ENCODE data around the gene RIPK4. TPM values are rescaled to one million over a fixed set of nuclear protein-coding genes. Genes with fewer than 3 reads are reported as not detected.
A peak's percentile ranks its signal among the peaks of the same experiment; 100 is the strongest.

RIPK4 gene
- total RNA-seq, 1 donor from 2014 or later = not detected

- no peak for DNase-seq (ENCODE audit: low read depth)
Measured at GRCh38 chr21:41769933-41770332, 3.1 kb upstream of the RIPK4 start.

GRCh38 chr21:41769521-41769920, 2.7 kb upstream of the RIPK4 start:
- DNase-seq (ENCODE audit: low read depth) = no peak

GRCh38 chr21:41769111-41769510, 2.3 kb upstream of the RIPK4 start:
- no peak for DNase-seq (ENCODE audit: low read depth)

GRCh38 chr21:41768437-41769042, 1.7 kb upstream of the RIPK4 start:
- DNase-seq (ENCODE audit: low read depth) = peak; percentile 69

DNA sequence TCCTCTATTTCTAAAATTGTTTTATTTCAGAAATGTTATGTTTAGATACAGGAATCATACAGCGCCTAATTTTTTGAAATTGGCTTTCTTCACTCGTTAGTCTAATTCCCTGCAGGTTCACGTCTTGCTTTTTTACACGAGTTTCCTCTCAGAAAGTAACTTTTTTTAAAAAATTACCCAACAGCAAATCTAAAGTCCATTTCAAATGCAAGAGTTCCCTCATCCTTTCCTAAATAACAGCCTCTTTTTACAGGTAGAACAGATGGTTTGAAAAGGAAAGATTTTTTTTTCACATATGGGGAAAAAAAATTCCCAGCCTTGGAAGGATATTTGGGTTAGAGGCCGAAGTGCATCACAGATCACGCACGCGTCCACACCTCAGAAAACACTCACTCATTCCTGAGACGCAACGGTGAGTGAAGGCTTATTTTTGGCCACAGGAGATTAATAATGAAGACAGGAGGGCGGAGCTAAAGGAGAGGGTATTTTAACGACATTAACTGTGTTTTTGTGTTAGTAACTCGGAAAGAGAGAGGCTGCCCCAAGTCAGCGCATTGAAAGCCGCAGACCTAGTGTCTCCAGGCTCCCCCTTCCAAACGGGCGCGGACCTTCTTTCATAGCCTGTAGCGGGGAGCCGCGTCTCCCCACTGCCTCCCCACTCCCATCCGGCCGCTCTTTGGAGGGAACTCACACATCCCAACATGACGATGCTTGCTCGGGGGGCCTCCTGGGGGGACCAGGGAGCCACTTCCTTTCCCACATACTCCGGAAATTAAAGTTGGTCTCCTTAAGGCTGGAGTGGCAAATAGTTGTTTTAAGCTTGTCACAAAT, 969 bp upstream of the RIPK4 start:
- peak; percentile 5 for DNase-seq (ENCODE audit: low read depth)

DNA sequence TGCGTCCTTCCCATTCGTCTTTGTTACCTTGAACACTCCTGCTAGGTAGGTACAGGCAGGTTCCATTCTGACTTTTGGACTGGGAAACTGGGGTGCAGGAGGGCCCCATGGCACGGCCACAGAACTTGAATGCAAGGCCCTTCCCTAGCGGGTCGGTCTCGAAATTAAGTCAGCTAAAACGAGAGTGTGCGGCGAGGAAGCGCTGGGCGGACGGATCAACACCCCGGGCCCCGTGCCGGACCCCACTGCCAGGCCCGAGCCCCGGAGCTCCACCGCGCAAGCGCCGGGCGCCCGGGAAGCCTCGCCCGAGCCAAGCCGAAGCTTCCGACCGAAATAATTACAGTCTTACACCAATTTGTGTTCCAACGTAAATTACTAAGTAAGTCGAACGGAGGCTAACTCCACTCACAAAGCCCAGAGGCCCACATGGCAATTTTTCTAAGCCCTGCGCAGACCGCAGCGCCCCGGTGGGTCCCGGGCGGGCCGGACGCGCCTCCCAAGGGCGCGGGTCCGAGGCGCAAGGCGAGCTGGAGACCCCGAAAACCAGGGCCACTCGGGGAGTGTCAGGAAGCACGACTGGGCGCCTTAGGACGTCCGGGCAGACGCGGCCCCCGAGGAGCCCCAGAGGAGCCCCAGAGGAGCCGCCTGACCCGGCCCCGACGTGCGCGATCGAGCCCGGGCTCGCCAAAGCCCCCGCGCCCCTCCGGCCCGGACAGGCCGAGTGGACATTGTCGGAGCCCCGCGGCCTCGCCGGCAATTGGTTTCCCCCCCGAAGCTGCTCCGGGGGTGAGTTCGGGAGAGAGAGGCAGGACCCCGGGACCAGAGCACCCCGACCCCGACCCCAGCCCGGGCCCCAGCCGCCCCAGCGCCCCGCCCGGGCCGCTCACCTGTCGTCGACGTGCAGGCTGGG, 624 bp downstream of the RIPK4 start:
- no peak for DNase-seq (ENCODE audit: low read depth)

DNA sequence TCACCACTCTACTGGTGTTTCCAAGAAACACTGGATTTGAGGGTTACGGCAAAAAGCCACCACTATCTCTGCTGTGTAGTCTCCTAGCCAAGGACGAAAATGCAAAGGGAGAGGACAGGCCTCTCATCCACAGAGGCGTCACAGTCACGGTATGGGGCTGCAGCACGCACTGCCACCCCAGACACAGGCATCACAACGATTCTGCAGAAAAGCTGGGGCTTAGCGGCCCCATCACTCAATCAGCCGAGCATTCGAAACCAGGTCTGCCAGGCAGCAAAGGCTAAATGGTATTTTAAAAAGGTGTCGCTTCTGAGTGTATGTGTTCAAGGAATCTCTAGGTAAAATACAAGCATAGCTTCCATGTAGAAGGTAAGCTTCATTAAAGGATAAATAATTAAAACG, 1.4 kb downstream of the RIPK4 start:
- DNase-seq (ENCODE audit: low read depth) = no peak

GRCh38 chr21:41764558-41765419, 2.1 kb downstream of the RIPK4 start:
- no peak for DNase-seq (ENCODE audit: low read depth)

GRCh38 chr21:41763996-41764395, 2.9 kb downstream of the RIPK4 start:
- DNase-seq (ENCODE audit: low read depth) = no peak

- DNase-seq (ENCODE audit: low read depth) = no peak
Measured at GRCh38 chr21:41763398-41763931, 3.4 kb downstream of the RIPK4 start.

DNA sequence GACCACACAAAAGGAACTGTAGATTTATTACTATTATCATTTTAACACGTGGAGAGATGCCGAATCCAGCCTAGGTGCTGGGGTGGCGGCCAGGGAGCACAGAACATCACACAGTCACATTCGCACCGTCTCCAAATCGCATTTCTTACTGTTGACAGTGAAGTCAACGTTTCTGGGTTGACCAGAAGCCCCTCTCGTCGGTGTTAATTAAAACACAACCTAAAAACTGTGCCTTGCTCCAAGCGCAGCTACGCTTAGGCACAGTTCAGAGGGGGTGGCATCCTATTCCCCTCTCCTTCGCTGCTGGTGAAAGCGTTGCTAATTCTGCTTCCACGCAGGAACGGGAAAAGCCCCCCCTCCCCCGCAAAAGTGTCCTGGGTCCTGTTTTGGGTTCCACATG, 4.1 kb downstream of the RIPK4 start:
- DNase-seq (ENCODE audit: low read depth) = no peak

DNA sequence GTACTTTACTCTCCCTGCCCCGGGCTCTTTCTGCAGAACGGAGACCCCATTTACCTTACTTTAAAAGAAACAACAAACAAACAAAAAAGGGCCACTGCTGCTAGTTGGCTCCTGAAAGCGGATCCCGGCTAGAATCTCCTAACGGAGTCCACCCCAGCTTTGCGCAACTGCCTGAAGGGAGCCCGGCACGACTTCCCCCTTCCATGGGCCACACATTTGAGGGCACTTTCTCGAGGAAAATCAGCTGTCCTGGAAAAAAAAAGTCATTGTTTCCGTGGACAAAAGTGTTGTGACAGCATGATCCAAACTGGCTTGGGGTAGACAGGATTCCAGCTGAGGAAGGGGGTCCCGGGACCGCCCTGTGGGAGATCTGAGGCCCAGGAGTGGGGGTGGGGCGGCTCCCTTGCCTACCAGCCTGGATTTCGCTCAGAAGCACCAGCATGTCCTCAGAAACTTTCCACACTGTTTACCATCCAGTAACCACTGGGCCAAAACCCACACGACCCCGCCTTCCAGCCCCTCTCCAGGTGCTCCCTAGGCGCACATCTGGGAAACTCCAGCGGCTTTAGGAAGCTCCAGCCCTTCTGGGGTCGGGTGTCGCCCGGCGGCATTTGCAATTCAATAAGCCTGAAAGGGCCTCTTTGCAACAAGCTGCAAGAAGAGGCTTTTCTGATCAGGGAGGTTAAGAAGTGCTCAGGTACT, 4.8 kb downstream of the RIPK4 start:
- no peak for DNase-seq (ENCODE audit: low read depth)

DNA sequence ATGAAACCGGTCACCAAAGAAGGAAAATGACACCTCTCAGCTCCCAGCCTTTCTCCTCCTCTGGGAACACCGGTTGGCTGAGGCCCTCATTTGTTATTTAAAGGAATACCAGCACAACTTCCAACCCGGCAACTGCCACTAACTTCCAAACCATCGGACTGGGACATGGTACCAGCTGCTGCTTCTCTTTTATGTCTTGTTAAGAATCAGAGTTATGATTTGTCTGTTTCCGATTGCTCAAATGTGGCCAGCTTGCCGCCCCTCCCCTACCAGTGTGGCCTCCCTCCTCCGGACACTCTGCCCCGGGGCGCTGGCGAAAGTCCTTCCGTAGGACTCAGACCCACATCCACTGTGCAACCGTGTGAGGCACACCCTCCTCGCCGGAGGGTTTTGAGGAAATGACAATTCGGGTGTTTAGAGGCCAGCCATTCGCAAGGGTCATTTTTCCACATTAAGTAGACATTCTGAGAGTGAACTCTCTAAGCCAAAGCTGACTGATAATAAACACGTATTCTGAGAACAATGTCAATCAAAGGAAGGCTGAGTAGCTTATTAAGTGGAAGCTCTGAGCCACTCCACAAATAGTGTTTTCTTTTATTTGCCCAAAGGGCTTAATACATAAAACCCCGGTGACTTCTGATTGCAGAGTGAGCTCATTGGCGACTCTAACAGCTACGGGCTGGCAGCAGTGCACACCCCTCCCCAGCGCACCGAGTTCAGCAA, 5.5 kb downstream of the RIPK4 start:
- peak; percentile 30 for DNase-seq (ENCODE audit: low read depth)

DNA sequence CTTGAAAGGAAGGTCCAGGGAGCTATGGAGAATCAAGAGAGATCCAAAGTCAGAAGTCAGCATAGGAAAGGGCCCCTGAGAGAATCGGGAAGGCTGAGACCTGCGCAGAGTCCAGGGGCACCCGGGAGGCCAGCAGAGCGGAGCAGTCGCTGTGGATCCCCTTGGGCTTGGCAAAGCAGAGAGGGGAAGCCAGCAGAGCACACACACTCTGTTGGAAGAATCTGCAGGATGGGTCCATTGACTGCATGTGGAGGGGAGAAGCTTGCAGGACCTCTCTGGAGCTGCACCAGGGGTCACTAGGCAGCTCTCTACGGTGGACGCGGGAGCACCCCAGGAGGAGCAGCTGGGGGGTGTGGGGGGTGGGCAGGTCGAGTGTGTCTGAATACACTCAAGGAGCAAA, 6.4 kb downstream of the RIPK4 start:
- no peak for DNase-seq (ENCODE audit: low read depth)

DNA sequence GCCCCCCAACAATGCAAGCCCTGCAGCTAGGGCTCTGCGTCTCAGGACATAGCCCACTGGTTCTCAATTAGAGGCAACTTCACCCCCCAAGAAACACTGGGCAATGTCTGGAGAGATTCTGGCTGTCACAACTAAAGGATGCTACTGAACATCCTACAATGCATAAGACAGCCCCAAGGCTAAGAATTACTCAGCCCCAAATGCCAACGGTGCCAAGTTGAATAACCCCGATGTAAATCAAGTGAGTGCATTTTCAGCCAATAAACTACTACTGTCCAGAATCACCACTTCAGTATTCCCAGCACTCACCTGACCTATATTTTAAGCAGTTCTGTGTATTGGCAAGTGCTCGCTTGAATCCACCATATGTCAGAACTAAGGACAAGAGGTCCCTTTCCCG, 6.9 kb downstream of the RIPK4 start:
- no peak for DNase-seq (ENCODE audit: low read depth)

DNA sequence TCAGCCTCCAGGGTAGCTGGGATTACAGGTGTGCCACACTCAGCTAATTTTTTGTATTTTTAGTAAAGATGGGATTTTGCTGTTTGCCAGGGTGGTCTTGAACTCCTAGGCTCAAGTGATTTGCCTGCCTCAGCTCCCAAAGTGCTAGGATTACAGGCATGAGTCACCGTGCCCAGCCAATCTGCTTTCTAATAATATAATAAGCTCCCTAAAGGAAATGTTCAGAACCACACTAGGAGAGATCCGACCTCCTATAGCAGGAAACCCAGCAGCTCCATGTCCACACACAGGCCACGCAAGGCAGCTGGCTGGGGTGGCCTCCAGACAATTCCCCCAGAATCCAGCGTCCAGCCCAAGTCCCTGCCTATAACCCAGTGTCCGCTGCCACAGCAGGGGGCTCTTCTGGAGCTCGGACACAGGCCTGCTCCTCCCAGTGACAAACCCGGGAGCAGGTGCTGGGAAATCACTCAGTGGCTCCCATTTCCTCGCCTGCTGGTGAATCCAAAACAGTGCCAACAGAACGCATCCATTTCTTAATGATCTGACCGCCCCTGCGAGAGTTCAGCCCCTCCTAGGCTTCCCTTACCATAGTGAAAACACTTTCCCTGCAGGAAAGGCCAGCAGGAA, 7.5 kb downstream of the RIPK4 start:
- DNase-seq (ENCODE audit: low read depth) = no peak

DNA sequence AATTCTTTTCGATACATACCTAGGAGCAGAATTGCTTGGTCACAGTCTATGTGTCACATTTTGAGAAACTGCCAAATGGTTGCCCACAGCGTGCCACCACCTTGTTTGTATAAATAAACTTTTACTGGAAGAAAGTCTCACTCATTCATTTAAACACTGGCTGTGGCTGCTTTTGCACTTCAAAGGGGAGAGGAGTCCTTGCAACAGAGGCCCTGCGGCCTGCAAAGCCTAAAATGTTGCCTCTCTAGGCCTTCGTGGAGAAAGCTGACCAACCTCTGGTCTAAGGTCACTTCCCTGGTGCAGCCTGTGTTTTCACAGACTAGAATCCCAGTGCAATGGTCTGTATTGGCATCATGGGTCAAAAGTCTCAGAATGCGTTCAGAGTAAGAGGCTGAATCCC, 8.3 kb downstream of the RIPK4 start:
- DNase-seq (ENCODE audit: low read depth) = no peak

DNA sequence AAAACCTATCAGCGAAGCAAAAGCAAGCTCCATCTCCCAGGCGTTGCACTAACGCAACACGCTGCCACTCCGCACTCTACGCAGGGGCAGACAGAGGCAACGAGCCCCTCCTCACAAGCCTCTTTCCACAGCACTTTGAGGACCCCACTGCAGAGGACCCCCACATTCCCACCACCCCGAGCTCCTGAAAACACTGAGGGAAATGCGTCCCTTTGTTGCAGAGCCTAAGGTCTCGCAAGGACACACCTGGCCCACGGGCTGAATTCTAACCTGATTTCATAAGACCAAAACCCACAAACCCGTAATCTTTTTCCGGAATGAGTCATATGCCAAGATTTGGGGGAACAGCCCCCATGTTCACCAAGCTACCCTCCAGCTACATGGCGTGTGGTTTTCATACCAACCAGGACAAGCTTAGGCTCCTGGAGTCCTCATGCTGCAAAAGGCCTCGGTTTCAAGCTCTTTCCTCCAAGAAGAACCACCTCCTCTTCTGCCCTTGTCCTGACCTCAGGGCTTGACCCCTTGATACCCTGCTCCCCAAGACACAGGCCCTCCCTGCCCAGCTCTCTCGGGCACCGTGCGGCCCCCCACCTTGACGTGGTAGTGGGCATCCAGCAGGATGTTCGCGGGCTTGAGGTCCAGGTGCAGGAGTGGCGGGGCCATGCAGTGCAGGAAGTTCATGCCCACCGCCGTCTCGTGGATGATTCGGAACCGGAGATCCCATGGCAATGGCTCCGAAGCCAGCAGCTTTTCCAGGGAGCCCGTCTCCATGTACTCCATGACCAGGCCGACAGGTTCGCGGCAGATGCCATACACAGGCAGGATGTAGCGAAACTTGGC, 10.7 kb downstream of the RIPK4 start:
- DNase-seq (ENCODE audit: low read depth) = no peak

Data from myocyte (in vitro differentiated cells).